HG02571 (cell line): ENCODE data around the gene ZNF385C.
"Not testable (repeated sequence)": the region's sequence is repeated elsewhere in the genome, so short reads cannot be mapped to it uniquely, and the experiment has no call there.

Experiments used
- ATAC-seq: cut with Tn5 transposase; IDR thresholded peaks from one replicate; pipeline ENCODE4 v1.9.1; 2021; ENCODE audit warnings: mild to moderate bottlenecking, moderate library complexity; ENCODE audit not compliant: unreplicated experiment

The ZNF385C gene

GRCh38 chr17:42023524-42024349 is 74.5 kb downstream of the ZNF385C start:
- ATAC-seq: no peak

- ATAC-seq: not testable (repeated sequence)
These were observed 77.4 kb downstream of the ZNF385C start for GRCh38 chr17:42020845-42021244.

GRCh38 chr17:42019509-42020404 is 78.5 kb downstream of the ZNF385C start, which contains the start of gene NKIRAS2:
TSS of gene NKIRAS2 (plus strand) at chr17:42020090. CDS start at chr17:42021578, 1,488 bp downstream.
- ATAC-seq: peak; percentile 51

GRCh38 chr17:42018988-42019387 is 79.3 kb downstream of the ZNF385C start:
- ATAC-seq: no peak

- ATAC-seq: no peak
These were observed 79.9 kb downstream of the ZNF385C start for GRCh38 chr17:42018339-42018738.

- ATAC-seq: no peak
These were observed 80.4 kb downstream of the ZNF385C start for GRCh38 chr17:42017866-42018200.

GRCh38 chr17:42016941-42017865 is 81.1 kb downstream of the ZNF385C start, which contains the start of gene DNAJC7:
TSS of gene DNAJC7 (minus strand) at chr17:42017439. CDS start at chr17:42017416, 23 bp downstream.
- ATAC-seq: peak; percentile 75

GRCh38 chr17:42016411-42016831 is 81.9 kb downstream of the ZNF385C start:
- no peak for ATAC-seq

- not testable (repeated sequence) for ATAC-seq
These were observed 84.5 kb downstream of the ZNF385C start for GRCh38 chr17:42013740-42014139.

- not testable (repeated sequence) for ATAC-seq
These were observed 85.9 kb downstream of the ZNF385C start for GRCh38 chr17:42012363-42012762.

- ATAC-seq: no peak
These were observed 87.3 kb downstream of the ZNF385C start for GRCh38 chr17:42010898-42011516.

- not testable (repeated sequence) for ATAC-seq
These were observed 88.0 kb downstream of the ZNF385C start for GRCh38 chr17:42010266-42010680.

GRCh38 chr17:42009170-42009569 is 89.1 kb downstream of the ZNF385C start:
- no peak for ATAC-seq

GRCh38 chr17:42005166-42005565 is 93.1 kb downstream of the ZNF385C start:
- no peak for ATAC-seq

- no peak for ATAC-seq
These were observed 95.4 kb downstream of the ZNF385C start for GRCh38 chr17:42002792-42003301.

GRCh38 chr17:42002175-42002791 is 96.0 kb downstream of the ZNF385C start:
- no peak for ATAC-seq

GRCh38 chr17:42001729-42002128 is 96.5 kb downstream of the ZNF385C start:
- ATAC-seq: no peak

GRCh38 chr17:42000413-42001133 is 97.7 kb downstream of the ZNF385C start:
- ATAC-seq: no peak

GRCh38 chr17:41998497-41998896 is 99.8 kb downstream of the ZNF385C start:
- no peak for ATAC-seq
